HEK293 (cell line): ENCODE measurements around the gene EIF4G3.
A peak's percentile ranks its signal among the peaks of the same experiment; 100 is the strongest.

ENCODE experiments used
- HOXD13 ChIP-seq: sonication (generic); formaldehyde crosslinking; IDR thresholded peaks from 2 replicates; pipeline ENCODE4 v1.8.0; 2022; ENCODE audit warnings: missing genetic modification reagents, borderline replicate concordance
- KLF1 ChIP-seq: fragments of 450-650 bp; formaldehyde crosslinking; IDR thresholded peaks from 2 replicates; pipeline ENCODE4 v1.5.1; 2016; ENCODE audit warnings: missing biosample characterization, missing genetic modification characterization
- KLF16 ChIP-seq: fragments of 450-650 bp; formaldehyde crosslinking; IDR thresholded peaks from 2 replicates; pipeline ENCODE4 v1.5.1; 2017; ENCODE audit warnings: missing biosample characterization, missing genetic modification characterization
- KLF9 ChIP-seq: fragments of 450-650 bp; formaldehyde crosslinking; IDR thresholded peaks from 2 replicates; pipeline ENCODE4 v1.5.1; 2016; ENCODE audit warnings: missing biosample characterization, missing genetic modification characterization, low read depth
- YY1 ChIP-seq: fragments of 450-650 bp; formaldehyde crosslinking; IDR thresholded peaks from 2 replicates; pipeline ENCODE4 v1.5.1; 2018; ENCODE audit warnings: missing biosample characterization, missing genetic modification characterization
- ZBTB20 ChIP-seq: fragments of 450-650 bp; formaldehyde crosslinking; IDR thresholded peaks from 2 replicates; pipeline ENCODE4 v1.5.1; 2016; ENCODE audit warnings: missing biosample characterization, missing genetic modification characterization
- ZFHX2 ChIP-seq: fragments of 450-650 bp; formaldehyde crosslinking; conservative IDR thresholded peaks from 2 replicates; pipeline ENCODE4 v1.5.1; 2016; ENCODE audit warnings: missing biosample characterization, missing genetic modification characterization
- ZIC2 ChIP-seq: fragments of 450-650 bp; formaldehyde crosslinking; IDR thresholded peaks from 2 replicates; pipeline ENCODE4 v1.5.1; 2016; ENCODE audit warnings: missing biosample characterization, missing genetic modification characterization
- ZNF155 ChIP-seq: fragments of 450-650 bp; formaldehyde crosslinking; IDR thresholded peaks from 2 replicates; pipeline ENCODE4 v1.5.1; 2016; ENCODE audit warnings: missing biosample characterization, missing genetic modification characterization
- ZNF2 ChIP-seq: fragments of 450-650 bp; formaldehyde crosslinking; IDR thresholded peaks from 2 replicates; pipeline ENCODE4 v1.5.1; 2016; ENCODE audit warnings: missing biosample characterization, missing genetic modification characterization
- ZNF214 ChIP-seq: fragments of 450-650 bp; formaldehyde crosslinking; IDR thresholded peaks from 2 replicates; pipeline ENCODE4 v1.5.1; 2017; ENCODE audit warnings: missing biosample characterization, mild to moderate bottlenecking, missing genetic modification characterization, borderline replicate concordance
- ZNF248 ChIP-seq: fragments of 450-650 bp; formaldehyde crosslinking; IDR thresholded peaks from 2 replicates; pipeline ENCODE4 v1.5.1; 2017; ENCODE audit warnings: missing biosample characterization, missing genetic modification characterization
- ZNF341 ChIP-seq: fragments of 450-650 bp; formaldehyde crosslinking; IDR thresholded peaks from 2 replicates; pipeline ENCODE4; 2016; ENCODE audit warnings: low read depth, missing biosample characterization, missing genetic modification characterization
- ZNF366 ChIP-seq: fragments of 450-650 bp; formaldehyde crosslinking; conservative IDR thresholded peaks from 2 replicates; pipeline ENCODE4 v1.5.1; 2016; ENCODE audit warnings: missing biosample characterization, missing genetic modification characterization
- ZNF404 ChIP-seq: fragments of 450-650 bp; formaldehyde crosslinking; IDR thresholded peaks from 2 replicates; pipeline ENCODE4 v1.5.1; 2017; ENCODE audit warnings: missing biosample characterization, missing genetic modification characterization
- ZNF416 ChIP-seq: fragments of 450-650 bp; formaldehyde crosslinking; IDR thresholded peaks from 2 replicates; pipeline ENCODE4 v1.5.1; 2016; ENCODE audit warnings: missing biosample characterization, missing genetic modification characterization
- ZNF426 ChIP-seq: fragments of 450-650 bp; formaldehyde crosslinking; IDR thresholded peaks from 2 replicates; pipeline ENCODE4 v1.5.1; 2017; ENCODE audit warnings: missing biosample characterization, missing genetic modification characterization, mild to moderate bottlenecking, inconsistent platforms, moderate library complexity
- ZNF501 ChIP-seq: fragments of 450-650 bp; formaldehyde crosslinking; IDR thresholded peaks from 2 replicates; pipeline ENCODE4 v1.5.1; 2016; ENCODE audit warnings: missing biosample characterization, missing genetic modification characterization
- ZNF571 ChIP-seq: fragments of 450-650 bp; formaldehyde crosslinking; IDR thresholded peaks from 2 replicates; pipeline ENCODE4 v1.5.0; 2017; ENCODE audit warnings: missing biosample characterization, missing genetic modification characterization
- ZNF791 ChIP-seq: fragments of 450-650 bp; formaldehyde crosslinking; IDR thresholded peaks from 2 replicates; pipeline ENCODE4 v1.5.1; 2016; ENCODE audit warnings: missing biosample characterization, missing genetic modification characterization
- ZNF830 ChIP-seq: fragments of 450-650 bp; IDR thresholded peaks from 2 replicates; pipeline ENCODE4 v1.5.0; 2018; ENCODE audit warnings: missing biosample characterization, missing genetic modification characterization, low read depth, mild to moderate bottlenecking, moderate library complexity
- ZNF843 ChIP-seq: fragments of 450-650 bp; formaldehyde crosslinking; IDR thresholded peaks from 2 replicates; pipeline ENCODE4 v1.5.1; 2016; ENCODE audit warnings: missing biosample characterization, missing genetic modification characterization
- ZSCAN16 ChIP-seq: fragments of 450-650 bp; formaldehyde crosslinking; IDR thresholded peaks from 2 replicates; pipeline ENCODE4 v1.5.1; 2016; ENCODE audit warnings: missing biosample characterization, missing genetic modification characterization
- TF ChIP-seq, protein P1 (sequence below): fragments of 450-650 bp; formaldehyde crosslinking; IDR thresholded peaks from 2 replicates; pipeline ENCODE4 v1.5.1; 2016; ENCODE audit warnings: missing biosample characterization, missing genetic modification characterization
- TF ChIP-seq, protein P2 (sequence below): fragments of 450-650 bp; formaldehyde crosslinking; IDR thresholded peaks from 2 replicates; pipeline ENCODE4 v1.5.1; 2016; ENCODE audit warnings: missing biosample characterization, missing genetic modification characterization
- TF ChIP-seq, protein P3 (sequence below): fragments of 450-650 bp; formaldehyde crosslinking; IDR thresholded peaks from 2 replicates; pipeline ENCODE4 v1.5.1; 2017; ENCODE audit warnings: missing biosample characterization, missing genetic modification characterization
- TF ChIP-seq, protein P4 (sequence below): fragments of 450-650 bp; formaldehyde crosslinking; IDR thresholded peaks from 2 replicates; pipeline ENCODE4 v1.5.1; 2016; ENCODE audit warnings: missing biosample characterization, missing genetic modification characterization
- TF ChIP-seq, protein P5 (sequence below): fragments of 450-650 bp; formaldehyde crosslinking; IDR thresholded peaks from 2 replicates; pipeline ENCODE4 v1.5.1; 2016; ENCODE audit warnings: missing biosample characterization, missing genetic modification characterization
- TF ChIP-seq, protein P6 (sequence below): fragments of 450-650 bp; formaldehyde crosslinking; IDR thresholded peaks from 2 replicates; pipeline ENCODE4 v1.5.1; 2016; ENCODE audit warnings: missing biosample characterization, missing genetic modification characterization
- TF ChIP-seq, protein P7 (sequence below): fragments of 450-650 bp; formaldehyde crosslinking; IDR thresholded peaks from 2 replicates; pipeline ENCODE4 v1.5.1; 2016; ENCODE audit warnings: missing biosample characterization, missing genetic modification characterization

The EIF4G3 gene

DNA sequence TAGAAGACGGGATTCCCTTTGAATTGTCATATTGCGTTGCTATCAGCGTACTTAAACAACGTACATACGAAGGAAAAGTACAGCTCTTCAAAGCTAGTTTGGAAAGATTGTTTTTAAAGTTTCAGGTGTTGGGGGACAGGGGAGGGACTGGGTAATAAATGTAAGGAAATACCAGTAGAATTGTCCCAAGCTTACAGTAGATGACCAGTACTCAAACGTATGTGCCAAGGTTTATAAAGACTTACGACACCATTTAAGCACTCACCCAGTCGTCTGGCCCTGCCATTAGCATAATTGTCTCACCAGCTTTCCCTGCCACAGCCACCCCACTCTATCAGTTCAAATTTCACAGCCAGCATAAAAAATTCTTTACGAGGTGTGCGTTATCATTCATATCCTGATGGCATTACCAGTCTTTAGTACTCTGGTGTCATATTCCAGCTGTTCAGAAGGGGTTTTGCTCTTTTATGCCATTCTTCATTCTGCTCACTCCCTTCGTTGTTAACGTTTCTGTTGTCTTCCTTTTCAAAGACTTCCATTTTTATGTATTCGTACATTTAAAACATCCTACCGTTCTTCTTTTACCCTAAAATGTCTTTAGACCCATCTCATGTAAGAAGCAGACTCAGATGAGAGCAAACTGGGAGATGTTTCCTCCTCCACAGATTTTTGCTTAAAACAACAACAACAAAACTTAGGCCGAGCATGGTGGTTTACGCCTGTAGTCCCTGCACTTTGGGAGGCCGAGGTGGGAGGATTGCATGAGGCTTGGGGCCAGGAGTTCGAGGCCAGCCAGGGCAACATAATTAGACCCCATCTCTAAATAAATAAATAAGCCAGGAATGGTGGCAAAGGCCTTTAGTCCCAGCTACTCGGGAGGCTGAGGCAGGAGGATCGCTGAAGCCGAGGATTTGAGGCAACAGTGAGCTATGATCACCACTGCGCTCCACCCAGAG is 388.6 kb downstream of the EIF4G3 start (continued):
- TF ChIP-seq ZNF214 (tag by site-specific recombination) (no peak), ZIC2 (tag by site-specific recombination) (no peak), ZNF366 (peak; percentile 73), ZNF404 (no peak), ZNF501 (peak; percentile 36), ZNF341 (tag by site-specific recombination) (peak; percentile 92), KLF16 (tag by site-specific recombination) (no peak), ZSCAN16 (no peak), ZNF426 (no peak), ZNF2 (tag by site-specific recombination) (no peak; the same call in 1 of the 2 replicates), ZNF248 (tag by site-specific recombination) (no peak), ZFHX2 (tag by site-specific recombination) (no peak), ZNF843 (tag by site-specific recombination) (peak; percentile 90), ZNF830 (tag by site-specific recombination) (no peak), KLF9 (tag by site-specific recombination) (no peak), ZNF416 (tag by site-specific recombination) (no peak), ZNF571 (tag by site-specific recombination) (no peak), KLF1 (tag by site-specific recombination) (no peak; the same call in 1 of the 2 replicates), ZNF155 (tag by site-specific recombination) (no peak), HOXD13 (CRISPR knock-in tag) (no peak), ZBTB20 (peak; percentile 95), ZNF791 (tag by site-specific recombination) (no peak), YY1 (tag by site-specific recombination) (no peak)
- TF ChIP-seq, protein P1, sequence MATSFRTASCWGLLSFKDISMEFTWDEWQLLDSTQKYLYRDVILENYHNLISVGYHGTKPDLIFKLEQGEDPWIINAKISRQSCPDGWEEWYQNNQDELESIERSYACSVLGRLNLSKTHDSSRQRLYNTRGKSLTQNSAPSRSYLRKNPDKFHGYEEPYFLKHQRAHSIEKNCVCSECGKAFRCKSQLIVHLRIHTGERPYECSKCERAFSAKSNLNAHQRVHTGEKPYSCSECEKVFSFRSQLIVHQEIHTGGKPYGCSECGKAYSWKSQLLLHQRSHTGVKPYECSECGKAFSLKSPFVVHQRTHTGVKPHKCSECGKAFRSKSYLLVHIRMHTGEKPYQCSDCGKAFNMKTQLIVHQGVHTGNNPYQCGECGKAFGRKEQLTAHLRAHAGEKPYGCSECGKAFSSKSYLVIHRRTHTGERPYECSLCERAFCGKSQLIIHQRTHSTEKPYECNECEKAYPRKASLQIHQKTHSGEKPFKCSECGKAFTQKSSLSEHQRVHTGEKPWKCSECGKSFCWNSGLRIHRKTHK = no peak
- TF ChIP-seq, protein P2, sequence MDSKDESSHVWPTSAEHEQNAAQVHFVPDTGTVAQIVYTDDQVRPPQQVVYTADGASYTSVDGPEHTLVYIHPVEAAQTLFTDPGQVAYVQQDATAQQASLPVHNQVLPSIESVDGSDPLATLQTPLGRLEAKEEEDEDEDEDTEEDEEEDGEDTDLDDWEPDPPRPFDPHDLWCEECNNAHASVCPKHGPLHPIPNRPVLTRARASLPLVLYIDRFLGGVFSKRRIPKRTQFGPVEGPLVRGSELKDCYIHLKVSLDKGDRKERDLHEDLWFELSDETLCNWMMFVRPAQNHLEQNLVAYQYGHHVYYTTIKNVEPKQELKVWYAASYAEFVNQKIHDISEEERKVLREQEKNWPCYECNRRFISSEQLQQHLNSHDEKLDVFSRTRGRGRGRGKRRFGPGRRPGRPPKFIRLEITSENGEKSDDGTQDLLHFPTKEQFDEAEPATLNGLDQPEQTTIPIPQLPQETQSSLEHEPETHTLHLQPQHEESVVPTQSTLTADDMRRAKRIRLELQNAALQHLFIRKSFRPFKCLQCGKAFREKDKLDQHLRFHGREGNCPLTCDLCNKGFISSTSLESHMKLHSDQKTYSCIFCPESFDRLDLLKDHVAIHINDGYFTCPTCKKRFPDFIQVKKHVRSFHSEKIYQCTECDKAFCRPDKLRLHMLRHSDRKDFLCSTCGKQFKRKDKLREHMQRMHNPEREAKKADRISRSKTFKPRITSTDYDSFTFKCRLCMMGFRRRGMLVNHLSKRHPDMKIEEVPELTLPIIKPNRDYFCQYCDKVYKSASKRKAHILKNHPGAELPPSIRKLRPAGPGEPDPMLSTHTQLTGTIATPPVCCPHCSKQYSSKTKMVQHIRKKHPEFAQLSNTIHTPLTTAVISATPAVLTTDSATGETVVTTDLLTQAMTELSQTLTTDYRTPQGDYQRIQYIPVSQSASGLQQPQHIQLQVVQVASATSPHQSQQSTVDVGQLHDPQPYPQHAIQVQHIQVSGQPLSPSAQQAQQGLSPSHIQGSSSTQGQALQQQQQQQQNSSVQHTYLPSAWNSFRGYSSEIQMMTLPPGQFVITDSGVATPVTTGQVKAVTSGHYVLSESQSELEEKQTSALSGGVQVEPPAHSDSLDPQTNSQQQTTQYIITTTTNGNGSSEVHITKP (tag by site-specific recombination) = peak; percentile 70
- TF ChIP-seq, protein P3, sequence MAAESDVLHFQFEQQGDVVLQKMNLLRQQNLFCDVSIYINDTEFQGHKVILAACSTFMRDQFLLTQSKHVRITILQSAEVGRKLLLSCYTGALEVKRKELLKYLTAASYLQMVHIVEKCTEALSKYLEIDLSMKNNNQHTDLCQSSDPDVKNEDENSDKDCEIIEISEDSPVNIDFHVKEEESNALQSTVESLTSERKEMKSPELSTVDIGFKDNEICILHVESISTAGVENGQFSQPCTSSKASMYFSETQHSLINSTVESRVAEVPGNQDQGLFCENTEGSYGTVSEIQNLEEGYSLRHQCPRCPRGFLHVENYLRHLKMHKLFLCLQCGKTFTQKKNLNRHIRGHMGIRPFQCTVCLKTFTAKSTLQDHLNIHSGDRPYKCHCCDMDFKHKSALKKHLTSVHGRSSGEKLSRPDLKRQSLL = no peak
- TF ChIP-seq, protein P4, sequence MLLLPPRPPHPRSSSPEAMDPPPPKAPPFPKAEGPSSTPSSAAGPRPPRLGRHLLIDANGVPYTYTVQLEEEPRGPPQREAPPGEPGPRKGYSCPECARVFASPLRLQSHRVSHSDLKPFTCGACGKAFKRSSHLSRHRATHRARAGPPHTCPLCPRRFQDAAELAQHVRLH (tag by site-specific recombination) = peak; percentile 33; the same call in 1 of the 2 replicates
- TF ChIP-seq, protein P5, sequence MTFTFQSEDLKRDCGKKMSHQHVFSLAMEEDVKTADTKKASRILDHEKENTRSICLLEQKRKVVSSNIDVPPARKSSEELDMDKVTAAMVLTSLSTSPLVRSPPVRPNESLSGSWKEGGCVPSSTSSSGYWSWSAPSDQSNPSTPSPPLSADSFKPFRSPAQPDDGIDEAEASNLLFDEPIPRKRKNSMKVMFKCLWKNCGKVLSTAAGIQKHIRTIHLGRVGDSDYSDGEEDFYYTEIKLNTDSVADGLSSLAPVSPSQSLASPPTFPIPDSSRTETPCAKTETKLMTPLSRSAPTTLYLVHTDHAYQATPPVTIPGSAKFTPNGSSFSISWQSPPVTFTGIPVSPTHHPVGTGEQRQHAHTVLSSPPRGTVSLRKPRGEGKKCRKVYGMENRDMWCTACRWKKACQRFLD = no peak
- TF ChIP-seq, protein P6, sequence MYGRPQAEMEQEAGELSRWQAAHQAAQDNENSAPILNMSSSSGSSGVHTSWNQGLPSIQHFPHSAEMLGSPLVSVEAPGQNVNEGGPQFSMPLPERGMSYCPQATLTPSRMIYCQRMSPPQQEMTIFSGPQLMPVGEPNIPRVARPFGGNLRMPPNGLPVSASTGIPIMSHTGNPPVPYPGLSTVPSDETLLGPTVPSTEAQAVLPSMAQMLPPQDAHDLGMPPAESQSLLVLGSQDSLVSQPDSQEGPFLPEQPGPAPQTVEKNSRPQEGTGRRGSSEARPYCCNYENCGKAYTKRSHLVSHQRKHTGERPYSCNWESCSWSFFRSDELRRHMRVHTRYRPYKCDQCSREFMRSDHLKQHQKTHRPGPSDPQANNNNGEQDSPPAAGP (tag by site-specific recombination) = no peak; the same call in 1 of the 2 replicates
- TF ChIP-seq, protein P7, sequence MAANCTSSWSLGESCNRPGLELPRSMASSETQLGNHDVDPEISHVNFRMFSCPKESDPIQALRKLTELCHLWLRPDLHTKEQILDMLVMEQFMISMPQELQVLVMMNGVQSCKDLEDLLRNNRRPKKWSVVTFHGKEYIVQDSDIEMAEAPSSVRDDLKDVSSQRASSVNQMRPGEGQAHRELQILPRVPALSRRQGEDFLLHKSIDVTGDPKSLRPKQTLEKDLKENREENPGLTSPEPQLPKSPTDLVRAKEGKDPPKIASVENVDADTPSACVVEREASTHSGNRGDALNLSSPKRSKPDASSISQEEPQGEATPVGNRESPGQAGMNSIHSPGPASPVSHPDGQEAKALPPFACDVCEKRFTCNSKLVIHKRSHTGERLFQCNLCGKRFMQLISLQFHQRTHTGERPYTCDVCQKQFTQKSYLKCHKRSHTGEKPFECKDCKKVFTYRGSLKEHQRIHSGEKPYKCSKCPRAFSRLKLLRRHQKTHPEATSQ (tag by site-specific recombination) = no peak
